ENCODE results near the gene CWC22.
"Not testable (repeated sequence)": the region's sequence is repeated elsewhere in the genome, so short reads cannot be mapped to it uniquely, and the experiment has no call there.

GRCh38 chr2:179929997-179930396 is 77.1 kb downstream of the CWC22 start:
- TF ChIP-seq POLR2A (IDR thresholded peaks at IDR 0.05; ENCODE audit: low read length); GATA1 (IDR thresholded peaks at IDR 0.05; ENCODE audit: low read depth, low read length): not testable (repeated sequence)
